SH-SY5Y (cell line): ENCODE data around the gene TCF7L1.

Source experiments
- GATA2 ChIP-seq: IDR thresholded peaks from 2 replicates; pipeline ENCODE4 v1.6.1; 2011; ENCODE audit warnings: mild to moderate bottlenecking, low read depth, low read length
- GATA3 ChIP-seq: IDR thresholded peaks from 2 replicates; pipeline ENCODE4 v1.6.1; 2011; ENCODE audit warnings: low read depth, mild to moderate bottlenecking, low read length, moderate library complexity

- TF ChIP-seq GATA2 (no peak), GATA3 (no peak)
Measured at GRCh38 chr2:85154048-85154753, 21.0 kb downstream of the TCF7L1 start.
